BJ (cell line): ENCODE data around the gene AKR1C2. TPM values are rescaled to one million over a fixed set of nuclear protein-coding genes. Genes with fewer than 3 reads are reported as not detected.
"Not testable (repeated sequence)": the region's sequence is repeated elsewhere in the genome, so short reads cannot be mapped to it uniquely, and the experiment has no call there.

Experiments
- CTCF ChIA-PET: fragments of 350-600 bp; formaldehyde crosslinking; extraction: SDS; loops from one replicate; lab custom pipeline; 2021; ENCODE audit warnings: antibody characterized with exemption, inconsistent platforms; lab: Yijun Ruan, JAX
- POLR2A ChIA-PET: fragments of 300-600 bp; sonication (Branson Sonifier 250); formaldehyde crosslinking; extraction: SDS; loops from one replicate; lab custom pipeline; 2021; ENCODE audit warnings: antibody characterized with exemption; lab: Charles Lee
- DNase-seq: peaks from one replicate; pipeline ENCODE4 v3.0.0-alpha.2; 2011; ENCODE audit warnings: low read depth
- H3K27me3 ChIP-seq: 2 replicates; pipeline ENCODE4 v1.6.0; 2011; ENCODE audit warnings: low read length; ENCODE audit not compliant: control insufficient read depth, insufficient read depth
- H3K36me3 ChIP-seq: 2 replicates; pipeline ENCODE4 v1.5.1; 2011; ENCODE audit warnings: low read length; ENCODE audit not compliant: control insufficient read depth, insufficient read depth
- H3K4me3 ChIP-seq: 2 replicates; pipeline ENCODE4 v1.5.1; 2011; ENCODE audit warnings: low read depth, mild to moderate bottlenecking, control low read depth, low read length
- polyA plus RNA-seq: library from polyadenylated mRNA; depleted of rRNA; stranded (reverse); fragments of >200 nt; gene quantifications from 2 replicates; pipeline ENCODE4 v1.2.3, GENCODE V29; 2011

Gene AKR1C2
- polyA plus RNA-seq, 1 experiment = 0.37 TPM

DNA sequence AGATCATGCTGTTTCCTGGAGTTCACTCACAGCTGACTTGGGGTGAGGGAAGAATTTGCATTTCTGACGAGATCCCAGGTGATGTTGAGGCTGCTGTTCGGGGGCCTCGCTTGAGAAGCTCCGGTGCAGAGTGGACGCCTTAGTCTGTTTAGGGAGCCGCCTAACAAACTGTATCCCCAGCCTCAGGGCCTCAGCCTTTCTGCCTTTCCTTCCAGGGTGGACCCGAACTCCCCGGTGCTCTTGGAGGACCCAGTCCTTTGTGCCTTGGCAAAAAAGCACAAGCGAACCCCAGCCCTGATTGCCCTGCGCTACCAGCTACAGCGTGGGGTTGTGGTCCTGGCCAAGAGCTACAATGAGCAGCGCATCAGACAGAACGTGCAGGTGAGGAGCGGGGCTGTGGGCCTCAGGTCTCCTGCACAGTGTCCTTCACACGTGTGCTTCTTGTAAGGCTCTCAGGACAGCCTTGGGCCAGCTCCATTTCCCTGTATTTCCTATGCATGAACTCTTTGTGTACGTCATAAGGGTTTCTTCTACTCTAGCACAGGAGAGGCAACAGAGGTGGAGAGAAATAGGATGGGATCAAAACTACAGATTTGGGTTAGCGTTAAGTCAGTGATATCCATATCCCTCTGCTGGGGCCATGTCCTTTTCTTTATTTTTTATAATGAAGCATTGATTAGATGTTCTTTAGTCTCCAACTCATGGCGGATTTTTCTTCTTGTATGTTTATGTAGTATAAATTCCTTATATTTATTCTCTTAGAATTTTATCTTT lies 31.1 kb downstream of the AKR1C2 start:
- H3K4me3 ChIP-seq, CTCF ChIA-PET, H3K36me3 ChIP-seq, POLR2A ChIA-PET, H3K27me3 ChIP-seq, DNase-seq: not testable (repeated sequence)

DNA sequence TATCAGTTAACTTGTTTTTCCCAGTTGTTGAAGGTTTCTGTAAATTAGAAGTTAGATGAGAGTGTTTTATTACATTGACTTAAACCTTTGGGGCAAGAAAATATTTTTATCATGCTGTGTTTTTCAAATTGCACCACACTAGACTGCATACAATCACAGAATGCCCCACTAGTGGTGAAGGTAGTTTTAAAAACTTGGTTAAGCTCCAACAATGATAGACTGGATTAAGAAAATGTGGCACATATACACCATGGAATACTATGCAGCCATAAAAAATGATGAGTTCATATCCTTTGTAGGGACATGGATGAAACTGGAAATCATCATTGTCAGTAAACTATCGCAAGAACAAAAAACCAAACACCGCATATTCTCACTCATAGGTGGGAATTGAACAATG lies 33.3 kb downstream of the AKR1C2 start:
- H3K36me3 ChIP-seq, CTCF ChIA-PET, DNase-seq, H3K4me3 ChIP-seq, POLR2A ChIA-PET, H3K27me3 ChIP-seq: not testable (repeated sequence)

DNA sequence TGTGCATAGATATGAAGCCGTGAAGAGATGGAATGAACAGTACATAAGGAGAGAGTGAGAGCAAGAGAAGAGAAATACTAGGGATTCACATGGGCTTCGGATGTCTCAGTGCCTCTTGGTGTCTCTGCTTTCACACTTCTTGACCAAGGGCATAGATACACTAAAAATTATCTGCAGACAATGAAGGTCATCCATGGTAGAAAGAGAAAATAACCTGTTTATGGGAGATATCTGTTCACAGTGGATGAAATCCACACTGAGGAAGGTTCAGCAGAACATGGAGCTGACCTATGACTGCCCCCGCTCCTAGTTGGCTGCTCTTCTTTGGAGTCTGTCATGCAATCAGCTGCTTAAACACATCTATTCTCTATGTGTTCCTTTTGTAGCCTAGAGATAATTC lies 34.4 kb downstream of the AKR1C2 start:
- H3K27me3 ChIP-seq, DNase-seq, H3K4me3 ChIP-seq, H3K36me3 ChIP-seq, POLR2A ChIA-PET: not testable (repeated sequence)
- CTCF ChIA-PET = interaction anchor here (0.7 kb wide), 1 partner anchor 108 kb away, joined by 3 read pairs; no protein-coding TSS in a partner anchor

DNA sequence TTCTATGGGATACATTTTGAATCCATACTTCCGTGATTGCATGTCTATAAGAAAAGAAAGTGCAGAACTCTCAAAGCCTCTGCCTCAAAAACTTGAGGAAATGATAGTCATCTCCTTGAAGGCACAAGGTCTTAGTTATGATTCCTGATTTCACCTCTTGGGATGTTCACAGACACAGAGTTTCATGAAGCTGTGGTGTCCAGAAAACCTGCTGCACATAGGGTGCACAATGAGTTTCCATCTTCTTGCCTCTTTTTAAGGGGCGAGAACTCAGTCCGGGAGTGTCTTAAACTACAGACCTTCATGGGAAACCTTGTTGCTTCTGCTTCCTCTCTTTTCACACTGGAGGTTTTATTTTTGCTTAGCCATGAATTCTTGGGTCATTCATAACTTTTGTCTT lies 36.5 kb downstream of the AKR1C2 start:
- CTCF ChIA-PET, H3K36me3 ChIP-seq, POLR2A ChIA-PET, DNase-seq, H3K27me3 ChIP-seq, H3K4me3 ChIP-seq: not testable (repeated sequence)

DNA sequence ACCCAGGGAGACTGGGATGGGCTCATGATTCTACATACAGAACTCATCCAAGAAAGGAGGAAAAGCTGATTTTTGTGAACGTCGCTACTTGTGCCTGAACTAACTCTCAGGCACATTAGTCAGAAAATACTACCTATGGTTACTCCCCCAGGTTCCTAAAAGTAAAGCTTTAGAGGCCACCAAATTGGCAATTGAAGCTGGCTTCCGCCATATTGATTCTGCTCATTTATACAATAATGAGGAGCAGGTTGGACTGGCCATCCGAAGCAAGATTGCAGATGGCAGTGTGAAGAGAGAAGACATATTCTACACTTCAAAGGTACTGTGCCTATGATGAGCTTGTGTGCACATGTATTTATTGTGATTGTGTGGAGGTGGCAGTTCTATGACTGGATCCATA lies 37.9 kb downstream of the AKR1C2 start:
- H3K4me3 ChIP-seq, H3K27me3 ChIP-seq, H3K36me3 ChIP-seq, DNase-seq, CTCF ChIA-PET, POLR2A ChIA-PET: not testable (repeated sequence)

DNA sequence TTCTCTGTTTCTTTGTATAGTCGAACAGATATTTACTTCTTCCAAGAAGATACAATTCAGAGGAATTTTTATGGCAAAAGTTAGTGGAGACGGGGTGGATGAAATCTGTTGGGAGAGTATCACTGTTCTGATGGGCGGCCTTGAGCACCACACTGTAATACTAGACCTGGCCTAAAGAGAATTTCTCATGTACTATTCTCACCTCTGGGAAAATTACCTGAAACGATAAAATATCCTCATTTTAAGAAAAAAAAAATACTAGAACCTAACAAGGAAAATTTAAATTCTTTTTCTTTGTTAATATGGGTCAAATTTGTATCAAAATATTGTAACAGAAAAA lies 39.9 kb downstream of the AKR1C2 start:
- POLR2A ChIA-PET, H3K4me3 ChIP-seq: not testable (repeated sequence)
- CTCF ChIA-PET = interaction anchor here (1.2 kb wide), 1 partner anchor 114 kb away, joined by 3 read pairs; no protein-coding TSS in a partner anchor

DNA sequence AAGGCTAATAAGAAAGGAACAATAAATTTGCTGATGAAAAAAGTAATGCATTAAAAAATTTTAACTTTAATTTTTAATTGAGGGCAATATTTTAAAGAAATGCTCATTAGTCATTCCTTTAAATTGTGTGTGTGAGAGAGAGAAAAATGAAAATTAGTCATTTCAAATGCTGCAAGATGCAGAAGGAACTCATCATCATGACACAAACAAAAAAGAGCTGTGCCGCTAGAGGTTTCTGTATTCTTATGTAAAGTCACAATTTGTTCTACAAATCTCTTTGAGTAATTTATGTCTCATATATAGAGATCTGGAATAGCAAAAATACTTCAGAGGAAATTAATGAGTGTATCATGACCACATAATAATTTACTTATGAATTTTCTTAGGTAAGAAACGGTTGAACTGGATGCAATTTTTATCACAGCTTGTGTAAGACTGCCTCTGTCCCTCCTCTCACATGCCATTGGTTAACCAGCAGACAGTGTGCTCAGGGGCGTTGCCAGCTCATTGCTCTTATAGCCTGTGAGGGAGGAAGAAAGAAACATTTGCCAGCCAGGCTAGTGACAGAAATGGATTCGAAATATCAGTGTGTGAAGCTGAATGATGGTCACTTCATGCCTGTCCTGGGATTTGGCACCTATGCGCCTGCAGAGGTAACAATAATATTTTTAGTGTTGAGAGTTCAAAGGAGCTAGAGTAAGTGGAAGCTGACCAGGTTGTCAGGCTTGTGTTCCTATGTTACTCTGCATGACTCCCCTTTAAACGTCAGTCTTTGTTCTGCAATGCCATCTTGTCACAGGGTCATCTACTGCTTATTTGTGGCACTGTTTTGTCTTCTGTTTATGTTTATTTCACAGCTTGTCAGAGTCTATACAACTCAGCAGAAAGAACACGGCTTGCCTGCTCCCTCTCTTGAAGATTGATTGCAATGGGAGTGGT lies 40.5 kb downstream of the AKR1C2 start, which contains the start of gene AKR1C1:
TSS of gene AKR1C1 (plus strand) at position 540 of the 939 bp plus-strand sequence. CDS start at position 570, 30 bp downstream.
- H3K4me3 ChIP-seq = peak within 1 kb of the TSS; percentile 17
- CTCF ChIA-PET = interaction anchor here (1.2 kb wide), 1 partner anchor 113 kb away, joined by 3 read pairs; no protein-coding TSS in a partner anchor

More for the DNA sequence above, 39.9 kb downstream of the AKR1C2 start:
- DNase-seq, H3K27me3 ChIP-seq, H3K36me3 ChIP-seq: not testable (repeated sequence)

DNA sequence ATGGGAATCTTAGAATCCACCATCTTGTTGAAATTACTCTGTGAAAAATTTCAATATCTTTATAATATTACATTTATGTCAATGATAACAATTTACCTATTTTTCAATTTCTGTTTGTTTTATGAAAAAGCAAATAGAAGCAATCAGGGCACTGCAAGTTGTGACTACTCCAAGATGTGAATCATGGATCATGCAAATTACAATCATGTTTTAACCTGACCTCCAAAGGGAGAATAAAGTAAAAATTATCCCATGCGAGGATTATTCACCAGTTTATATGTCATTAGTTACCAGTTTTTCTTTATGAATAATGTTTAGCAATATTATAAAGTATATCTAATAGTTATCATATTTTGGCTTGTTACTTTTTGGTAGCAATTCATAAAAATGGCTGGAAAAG lies 41.3 kb downstream of the AKR1C2 start:
- H3K27me3 ChIP-seq, POLR2A ChIA-PET, H3K4me3 ChIP-seq, CTCF ChIA-PET, H3K36me3 ChIP-seq, DNase-seq: not testable (repeated sequence)

More for the DNA sequence above, 40.5 kb downstream of the AKR1C2 start, which contains the start of gene AKR1C1:
- not testable (repeated sequence) for DNase-seq, H3K27me3 ChIP-seq, H3K36me3 ChIP-seq
- POLR2A ChIA-PET = interaction anchor here (0.6 to 0.7 kb wide), 2 partner anchors 341 to 420 kb away, joined by 3 to 4 read pairs; no protein-coding TSS in a partner anchor

DNA sequence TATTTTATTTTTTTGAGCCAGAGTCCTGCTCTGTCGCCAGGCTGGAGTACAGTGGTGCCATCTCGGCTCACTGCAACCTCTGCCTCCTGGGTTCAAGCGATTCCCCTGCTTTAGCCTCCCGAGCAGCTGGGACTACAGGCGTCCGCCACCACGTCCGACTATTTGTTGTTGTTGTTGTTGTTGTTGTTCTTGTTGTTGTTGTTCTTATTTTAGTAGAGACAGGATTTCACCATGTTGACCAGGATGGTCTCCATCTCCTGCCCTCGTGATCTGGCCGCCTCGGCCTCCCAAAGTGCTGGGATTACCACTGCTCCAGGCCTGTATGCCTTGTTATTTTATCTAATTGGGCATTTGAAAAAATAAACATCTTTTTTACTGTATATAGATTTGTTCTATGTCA lies 42.1 kb downstream of the AKR1C2 start:
- POLR2A ChIA-PET = not testable (repeated sequence)

DNA sequence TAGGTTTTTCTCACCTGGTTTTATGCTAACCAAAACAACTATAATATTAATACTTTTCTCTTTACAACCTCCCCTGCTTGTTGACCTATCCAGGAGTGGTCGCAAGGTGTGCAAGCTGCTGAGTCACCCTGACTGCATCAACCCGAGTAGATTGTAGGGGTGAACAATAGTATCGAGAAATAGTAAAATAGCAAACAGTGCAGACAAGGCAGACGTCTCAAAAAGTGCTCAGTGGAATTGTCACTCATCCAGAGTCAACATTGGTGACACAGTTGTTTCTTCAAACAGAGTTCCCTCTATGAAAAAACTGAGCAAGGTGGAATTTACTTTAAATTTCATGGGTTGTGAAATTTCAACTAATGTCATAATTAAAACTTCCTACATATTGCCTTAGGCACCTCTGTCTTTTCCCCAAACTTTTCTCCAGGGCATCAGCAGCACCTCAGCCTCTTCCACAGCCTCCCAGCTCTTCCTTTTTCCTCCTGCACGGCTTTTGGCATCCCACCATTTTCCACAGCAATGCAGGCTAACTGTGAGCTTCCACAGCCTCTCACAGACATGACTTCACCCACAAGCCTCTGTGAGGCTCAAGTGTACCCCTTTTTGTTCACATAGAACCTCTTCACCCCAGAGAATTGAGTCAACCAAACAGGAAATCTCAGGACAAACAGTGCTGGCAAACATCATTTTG lies 46.6 kb downstream of the AKR1C2 start:
- CTCF ChIA-PET, DNase-seq, H3K36me3 ChIP-seq, H3K27me3 ChIP-seq, H3K4me3 ChIP-seq, POLR2A ChIA-PET: not testable (repeated sequence)

More for the DNA sequence above, 42.1 kb downstream of the AKR1C2 start:
- CTCF ChIA-PET = interaction anchor here (1.9 kb wide), 1 partner anchor 112 kb away, joined by 7 read pairs; no protein-coding TSS in a partner anchor
- not testable (repeated sequence) for H3K27me3 ChIP-seq, DNase-seq, H3K36me3 ChIP-seq, H3K4me3 ChIP-seq

DNA sequence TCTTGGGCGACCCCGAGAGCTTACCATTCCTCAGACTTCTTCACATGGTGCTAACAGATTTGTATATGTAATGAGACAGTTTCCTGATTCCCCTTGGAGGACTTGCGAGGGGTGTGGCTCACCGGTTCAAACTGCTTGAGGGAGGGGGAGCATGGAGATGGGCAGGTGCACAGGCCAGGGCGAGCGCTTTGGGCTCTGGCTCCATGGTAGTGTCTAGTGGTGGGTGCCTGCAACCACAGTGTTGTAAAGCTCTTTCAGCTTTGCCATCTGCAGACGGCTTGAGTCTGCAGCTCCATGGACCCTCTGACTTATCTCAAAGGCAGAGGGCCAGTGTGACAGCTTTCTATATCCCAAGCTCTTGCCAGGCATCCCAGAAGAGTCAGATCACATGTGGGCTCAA lies 47.6 kb downstream of the AKR1C2 start:
- H3K4me3 ChIP-seq, H3K27me3 ChIP-seq, H3K36me3 ChIP-seq, POLR2A ChIA-PET, DNase-seq, CTCF ChIA-PET: not testable (repeated sequence)
